SU-DHL-6 (cell line): ENCODE data around the gene EXOC8.

Source experiments
- H2AFZ ChIP-seq: fragments of 200-600 bp; sonication (generic); 2 replicates; pipeline ENCODE4 v1.6.1; 2014; ENCODE audit warnings: low read depth, mild to moderate bottlenecking, moderate library complexity, mixed read lengths, antibody characterized with exemption, low read length; ENCODE audit not compliant: severe bottlenecking
- H3F3A ChIP-seq: fragments of 200-600 bp; shearing (Covaris generic); 2 replicates; pipeline ENCODE4 v1.6.0; 2016; ENCODE audit warnings: antibody characterized with exemption, mild to moderate bottlenecking; ENCODE audit not compliant: insufficient read depth
- H3K27ac ChIP-seq: fragments of 200-600 bp; sonication (generic); 2 replicates; pipeline ENCODE4 v1.5.1; 2016; ENCODE audit warnings: low read depth, mild to moderate bottlenecking, low read length, moderate library complexity, mixed read lengths
- H3K27me3 ChIP-seq: fragments of 200-600 bp; sonication (generic), shearing (Covaris generic); 2 replicates; pipeline ENCODE4 v1.6.0; 2014; ENCODE audit warnings: mild to moderate bottlenecking, low read length
- H3K36me3 ChIP-seq: fragments of 200-600 bp; sonication (generic); 2 replicates; pipeline ENCODE4 v1.6.1; 2014; ENCODE audit warnings: mild to moderate bottlenecking, low read length, mixed read lengths
- H3K4me2 ChIP-seq: fragments of 300-600, 200-600 bp; shearing (Covaris generic), sonication (generic); 2 replicates; pipeline ENCODE4 v1.6.0; 2014; ENCODE audit warnings: low read length, low read depth, mild to moderate bottlenecking; ENCODE audit not compliant: poor library complexity, severe bottlenecking
- H3K4me3 ChIP-seq: fragments of 200-600 bp; sonication (generic); 2 replicates; pipeline ENCODE4 v1.5.1; 2014; ENCODE audit warnings: antibody characterized with exemption, low read length, mild to moderate bottlenecking, mixed read lengths; ENCODE audit not compliant: insufficient read depth, poor library complexity, severe bottlenecking
- H3K79me2 ChIP-seq: fragments of 200-600 bp; sonication (generic); 2 replicates; pipeline ENCODE4 v1.6.1; 2014; ENCODE audit warnings: mild to moderate bottlenecking, low read length, moderate library complexity; ENCODE audit not compliant: insufficient read depth
- H3K9ac ChIP-seq: fragments of 200-600 bp; sonication (generic); 2 replicates; pipeline ENCODE4 v1.7.0; 2014; ENCODE audit warnings: mild to moderate bottlenecking, low read length
- H3K9me2 ChIP-seq: fragments of 200-600 bp; sonication (generic); replicated peaks from 2 replicates; pipeline ENCODE4 v1.6.1; 2014; ENCODE audit warnings: low read length; ENCODE audit not compliant: insufficient read depth
- H3K9me3 ChIP-seq: fragments of 200-600 bp; sonication (generic); 2 replicates; pipeline ENCODE4 v1.6.1; 2014; ENCODE audit warnings: low read length, mixed read lengths; ENCODE audit not compliant: insufficient read depth
- H4K20me1 ChIP-seq: fragments of 200-600 bp; sonication (generic); 2 replicates; pipeline ENCODE4 v1.6.1; 2014; ENCODE audit warnings: low read depth, mild to moderate bottlenecking, antibody characterized with exemption, low read length, moderate library complexity, mixed read lengths
- CTCF ChIP-seq: fragments of 200-600 bp; sonication (generic); IDR thresholded peaks from one replicate; pipeline ENCODE4 v1.5.1; 2017; ENCODE audit warnings: antibody characterized with exemption, mild to moderate bottlenecking, low read length, moderate library complexity; ENCODE audit not compliant: insufficient read depth, poor library complexity, severe bottlenecking
- EZH2phosphoT487 ChIP-seq: fragments of 200-600 bp; sonication (generic), shearing (Covaris generic); conservative IDR thresholded peaks from 2 replicates; pipeline ENCODE4 v1.6.1; 2018; ENCODE audit warnings: mild to moderate bottlenecking, antibody characterized with exemption, low read length, moderate library complexity, mixed read lengths

Gene EXOC8

GRCh38 chr1:231374394-231374793, 36.7 kb upstream of the EXOC8 start:
- H3K4me3 ChIP-seq: no peak overlapping the region
- no peaks in the 10 kb centered on the region for H3K79me2 ChIP-seq
- H3K4me2 ChIP-seq: no peak overlapping the region
- TF ChIP-seq CTCF (no peak), EZH2phosphoT487 (no peak)
- H2AFZ ChIP-seq: no peak overlapping the region
- no peaks in the 10 kb centered on the region for H3K9me3 ChIP-seq
- H3K36me3 ChIP-seq: no peaks in the 10 kb centered on the region
- H3K9me2 ChIP-seq: no peaks in the 10 kb centered on the region
- H3K27me3 ChIP-seq: no peaks in the 10 kb centered on the region
- H3F3A ChIP-seq: no peaks in the 10 kb centered on the region
- H3K27ac ChIP-seq: no peak overlapping the region
- no peaks in the 10 kb centered on the region for H4K20me1 ChIP-seq
- no peak overlapping the region for H3K9ac ChIP-seq

GRCh38 chr1:231372501-231372900, 34.8 kb upstream of the EXOC8 start:
- H3K27ac ChIP-seq: no peak overlapping the region
- no peak overlapping the region for H3K9ac ChIP-seq
- H3K79me2 ChIP-seq: no peaks in the 10 kb centered on the region
- no peaks in the 10 kb centered on the region for H3K36me3 ChIP-seq
- no peaks in the 10 kb centered on the region for H4K20me1 ChIP-seq
- no peak overlapping the region for H3K4me2 ChIP-seq
- H3F3A ChIP-seq: no peaks in the 10 kb centered on the region
- no peaks in the 10 kb centered on the region for H3K9me3 ChIP-seq
- no peaks in the 10 kb centered on the region for H3K9me2 ChIP-seq
- no peaks in the 10 kb centered on the region for H3K27me3 ChIP-seq
- no peak for TF ChIP-seq EZH2phosphoT487
- TF ChIP-seq CTCF: no peak
- H2AFZ ChIP-seq: no peak overlapping the region
- no peak overlapping the region for H3K4me3 ChIP-seq

- Histone ChIP-seq H4K20me1 (no peaks in the 10 kb centered on the region), H3K9me2 (no peaks in the 10 kb centered on the region), H3F3A (no peaks in the 10 kb centered on the region), H3K9me3 (no peaks in the 10 kb centered on the region), H3K27me3 (no peaks in the 10 kb centered on the region), H3K79me2 (no peaks in the 10 kb centered on the region), H3K4me3 (no peak overlapping the region), H3K27ac (no peak overlapping the region), H2AFZ (no peak overlapping the region), H3K9ac (no peak overlapping the region), H3K4me2 (no peak overlapping the region), H3K36me3 (no peaks in the 10 kb centered on the region)
- TF ChIP-seq CTCF: no peak
- no peak for TF ChIP-seq EZH2phosphoT487
Observed at GRCh38 chr1:231369282-231369681, 31.6 kb upstream of the EXOC8 start.

GRCh38 chr1:231364192-231364591, 26.5 kb upstream of the EXOC8 start:
- Histone ChIP-seq H3K9me3 (no peaks in the 10 kb centered on the region), H3K4me3 (no peak overlapping the region), H3K27ac (no peak overlapping the region), H3K4me2 (no peak overlapping the region), H4K20me1 (no peaks in the 10 kb centered on the region), H3K79me2 (no peaks in the 10 kb centered on the region), H3K27me3 (no peaks in the 10 kb centered on the region), H3K9me2 (no peaks in the 10 kb centered on the region), H3F3A (no peaks in the 10 kb centered on the region), H3K9ac (no peak overlapping the region), H3K36me3 (no peaks in the 10 kb centered on the region), H2AFZ (no peak overlapping the region)
- TF ChIP-seq CTCF (no peak), EZH2phosphoT487 (no peak)
